Sigmoid colon (tissue), 4 donors: ENCODE measurements around the gene RAD51.

Experiments used
- EP300 ChIP-seq, 4 donors: sonication (generic); formaldehyde crosslinking; IDR thresholded peaks; one replicate each; pipeline ENCODE4 v1.6.1; 2017; ENCODE audit warnings: antibody characterized with exemption in 4 of 4
- POLR2AphosphoS5 ChIP-seq, 4 donors: sonication (generic); formaldehyde crosslinking; IDR thresholded peaks; one replicate each; pipeline ENCODE4 v1.6.1; 2017; ENCODE audit warnings: antibody characterized with exemption in 4 of 4
- TF ChIP-seq, protein P1 (sequence below), 4 experiments: fragments of 450-650 bp in 3 of 4; fragments of 200-600 bp in 1 of 4; IDR thresholded peaks; one replicate each; pipeline ENCODE4 v1.5.1; 2016 to 2019; ENCODE audit warnings: antibody characterized with exemption in 4 of 4, mild to moderate bottlenecking in 3 of 4, moderate library complexity in 2 of 4

- TF ChIP-seq, protein P1, sequence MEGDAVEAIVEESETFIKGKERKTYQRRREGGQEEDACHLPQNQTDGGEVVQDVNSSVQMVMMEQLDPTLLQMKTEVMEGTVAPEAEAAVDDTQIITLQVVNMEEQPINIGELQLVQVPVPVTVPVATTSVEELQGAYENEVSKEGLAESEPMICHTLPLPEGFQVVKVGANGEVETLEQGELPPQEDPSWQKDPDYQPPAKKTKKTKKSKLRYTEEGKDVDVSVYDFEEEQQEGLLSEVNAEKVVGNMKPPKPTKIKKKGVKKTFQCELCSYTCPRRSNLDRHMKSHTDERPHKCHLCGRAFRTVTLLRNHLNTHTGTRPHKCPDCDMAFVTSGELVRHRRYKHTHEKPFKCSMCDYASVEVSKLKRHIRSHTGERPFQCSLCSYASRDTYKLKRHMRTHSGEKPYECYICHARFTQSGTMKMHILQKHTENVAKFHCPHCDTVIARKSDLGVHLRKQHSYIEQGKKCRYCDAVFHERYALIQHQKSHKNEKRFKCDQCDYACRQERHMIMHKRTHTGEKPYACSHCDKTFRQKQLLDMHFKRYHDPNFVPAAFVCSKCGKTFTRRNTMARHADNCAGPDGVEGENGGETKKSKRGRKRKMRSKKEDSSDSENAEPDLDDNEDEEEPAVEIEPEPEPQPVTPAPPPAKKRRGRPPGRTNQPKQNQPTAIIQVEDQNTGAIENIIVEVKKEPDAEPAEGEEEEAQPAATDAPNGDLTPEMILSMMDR (IDR thresholded peaks at IDR 0.05): no peak
- TF ChIP-seq POLR2AphosphoS5 (IDR thresholded peaks at IDR 0.05) (no peak), EP300 (IDR thresholded peaks at IDR 0.05) (no peak)
Measured at GRCh38 chr15:40696228-40696627, 1.3 kb downstream of the RAD51 start.
